Measurements from ENCODE around the gene CDHR3.
"Not testable (repeated sequence)": the region's sequence is repeated elsewhere in the genome, so short reads cannot be mapped to it uniquely, and the experiment has no call there.

The CDHR3 gene

GRCh38 chr7:105963038-105963667, at the start of gene CDHR3:
CDHR3 (plus strand) TSS chr7:105963264; CDS start chr7:105963319, 55 bp downstream.
- DNase-seq (ENCODE audit: low read depth, low spot score), result no peak

- DNase-seq (ENCODE audit: low read depth, low spot score), result no peak
Observed at GRCh38 chr7:105913947-105914346, 49.1 kb upstream of the CDHR3 start.

- no peak for DNase-seq (ENCODE audit: low read depth, low spot score)
Observed at GRCh38 chr7:105916603-105917002, 46.5 kb upstream of the CDHR3 start.

GRCh38 chr7:105917659-105918058, 45.4 kb upstream of the CDHR3 start:
- no peak for DNase-seq (ENCODE audit: low read depth, low spot score)

GRCh38 chr7:105920766-105921165, 42.3 kb upstream of the CDHR3 start:
- no peak for DNase-seq (ENCODE audit: low read depth, low spot score)

GRCh38 chr7:105924945-105925344, 38.1 kb upstream of the CDHR3 start:
- DNase-seq (ENCODE audit: low read depth, low spot score), result no peak

- no peak for DNase-seq (ENCODE audit: low read depth, low spot score)
Observed at GRCh38 chr7:105926131-105926530, 36.9 kb upstream of the CDHR3 start.

- no peak for DNase-seq (ENCODE audit: low read depth, low spot score)
Observed at GRCh38 chr7:105931179-105931578, 31.9 kb upstream of the CDHR3 start.

- peak; percentile 24 for DNase-seq (ENCODE audit: low read depth, low spot score)
Observed at GRCh38 chr7:105932835-105933477, 30.1 kb upstream of the CDHR3 start.

- peak; percentile 18 for DNase-seq (ENCODE audit: low read depth, low spot score)
Observed at GRCh38 chr7:105934572-105935185, 28.4 kb upstream of the CDHR3 start.

GRCh38 chr7:105935250-105935649, 27.8 kb upstream of the CDHR3 start:
- no peak for DNase-seq (ENCODE audit: low read depth, low spot score)

GRCh38 chr7:105937411-105937810, 25.7 kb upstream of the CDHR3 start:
- DNase-seq (ENCODE audit: low read depth, low spot score), result no peak

GRCh38 chr7:105940109-105940508, 23.0 kb upstream of the CDHR3 start:
- no peak for DNase-seq (ENCODE audit: low read depth, low spot score)

- no peak for DNase-seq (ENCODE audit: low read depth, low spot score)
Observed at GRCh38 chr7:105941596-105941995, 21.5 kb upstream of the CDHR3 start.

GRCh38 chr7:105943486-105943885, 19.6 kb upstream of the CDHR3 start:
- no peak for DNase-seq (ENCODE audit: low read depth, low spot score)

GRCh38 chr7:105945848-105946247, 17.2 kb upstream of the CDHR3 start:
- DNase-seq (ENCODE audit: low read depth, low spot score), result no peak

- no peak for DNase-seq (ENCODE audit: low read depth, low spot score)
Observed at GRCh38 chr7:105951597-105951996, 11.5 kb upstream of the CDHR3 start.

GRCh38 chr7:105952917-105953595, 10.0 kb upstream of the CDHR3 start:
- no peak for DNase-seq (ENCODE audit: low read depth, low spot score)

GRCh38 chr7:105954711-105955110, 8.4 kb upstream of the CDHR3 start:
- no peak for DNase-seq (ENCODE audit: low read depth, low spot score)

GRCh38 chr7:105955651-105956466, 7.2 kb upstream of the CDHR3 start:
- not testable (repeated sequence) for DNase-seq (ENCODE audit: low read depth, low spot score)

- no peak for DNase-seq (ENCODE audit: low read depth, low spot score)
Observed at GRCh38 chr7:105958012-105958411, 5.1 kb upstream of the CDHR3 start.

- DNase-seq (ENCODE audit: low read depth, low spot score), result no peak
Observed at GRCh38 chr7:105962353-105962752, 711 bp upstream of the CDHR3 start.

Data from smooth muscle cell of the brain vasculature (primary cell).